Measurements from ENCODE around the gene EYS.
A peak's percentile ranks its signal among the peaks of the same experiment; 100 is the strongest.

EYS gene

DNA sequence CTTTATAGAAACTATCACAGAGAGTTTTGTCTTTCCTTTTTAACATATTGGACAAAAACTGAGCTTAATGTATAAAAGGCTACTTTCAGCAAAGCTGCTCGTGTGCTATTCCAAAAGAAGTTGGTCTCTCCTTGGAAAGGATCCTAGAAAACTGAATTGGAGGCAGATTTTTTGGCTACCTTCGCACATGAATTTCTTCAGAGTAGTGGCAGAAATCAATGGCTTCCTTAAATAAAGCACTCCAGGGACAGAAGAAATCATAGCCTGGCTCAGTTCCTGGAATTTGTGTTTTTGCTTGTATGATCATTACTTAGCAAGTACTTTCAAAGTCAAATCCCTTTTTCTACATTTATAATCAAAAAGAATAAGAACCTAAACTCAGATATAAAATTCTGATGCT lies 1291.1 kb downstream of the EYS start:
- no peak for DNase-seq

DNA sequence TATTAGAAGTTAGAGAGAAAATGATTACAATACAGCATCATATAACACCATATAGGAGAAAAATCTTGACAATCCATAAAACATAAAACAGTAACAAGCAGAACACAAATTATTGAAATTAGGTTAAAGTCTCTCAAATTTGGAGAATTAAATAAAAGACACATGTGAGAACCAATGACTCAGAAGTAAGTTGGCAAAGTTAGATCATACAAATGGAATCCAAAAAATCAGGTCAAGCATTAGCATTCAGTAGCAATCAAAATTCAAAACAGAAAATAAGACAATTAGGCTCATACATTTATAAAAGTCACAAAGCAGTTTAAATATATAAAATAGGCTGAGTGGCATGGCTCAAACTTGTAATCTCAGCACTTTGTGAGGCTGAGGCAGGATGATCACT lies 1295.8 kb downstream of the EYS start:
- DNase-seq, result no peak

DNA sequence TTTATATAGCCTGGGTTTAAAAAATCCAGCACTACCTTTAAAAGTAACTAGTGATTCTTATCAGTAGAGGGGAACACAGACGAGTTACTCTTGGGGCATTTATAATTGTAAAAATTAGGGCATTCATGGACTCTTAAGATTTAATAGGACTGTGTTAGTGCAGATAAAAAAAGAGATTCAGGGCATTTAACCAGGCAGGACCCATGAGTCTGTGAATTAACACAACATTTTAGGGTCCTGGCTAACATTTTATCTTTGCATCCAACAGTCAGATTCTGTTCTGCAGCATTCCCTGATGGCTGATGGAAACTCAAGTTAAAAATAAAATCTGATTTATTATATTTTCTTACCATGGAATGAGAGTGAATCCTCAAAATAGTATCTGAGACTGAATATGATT lies 1297.1 kb downstream of the EYS start:
- DNase-seq, result no peak

DNA sequence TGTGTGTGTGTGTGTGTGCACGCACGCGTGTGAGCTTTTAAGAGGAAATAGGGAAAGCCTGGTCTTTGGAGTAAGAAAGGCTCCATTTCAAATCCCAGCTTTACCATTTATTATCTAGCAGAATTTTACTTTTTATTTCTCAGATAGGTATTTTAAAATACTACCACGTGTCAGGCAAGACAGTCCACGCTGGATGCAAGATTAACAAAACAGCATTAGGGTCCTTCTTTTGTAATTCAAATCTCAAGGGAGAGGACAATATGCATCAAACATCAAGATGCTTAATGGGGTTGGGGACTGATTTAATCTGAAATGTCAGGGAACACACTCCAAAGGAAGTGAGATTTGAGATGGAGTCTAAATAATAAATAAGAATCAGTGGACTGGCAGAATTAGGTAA lies 1302.6 kb downstream of the EYS start:
- DNase-seq, result no peak

DNA sequence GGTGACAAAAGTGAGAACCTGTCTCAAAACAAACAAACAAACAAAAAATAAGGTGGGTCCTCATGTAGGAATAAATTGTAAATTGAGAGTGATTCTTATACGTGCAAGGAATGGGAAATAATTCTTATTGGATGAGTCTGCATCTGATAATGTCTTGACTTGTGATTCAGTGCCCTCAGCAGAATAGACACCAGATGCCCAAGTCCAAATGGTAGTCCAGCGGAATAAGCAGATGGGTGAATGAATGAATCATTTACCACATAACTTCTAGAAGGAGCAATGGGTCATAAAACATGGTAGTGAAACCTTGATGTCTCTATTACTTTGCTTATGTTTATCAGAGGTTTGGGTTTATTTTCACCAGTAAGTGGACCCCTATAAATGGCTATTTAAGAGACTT lies 1323.7 kb downstream of the EYS start:
- no peak for DNase-seq

DNA sequence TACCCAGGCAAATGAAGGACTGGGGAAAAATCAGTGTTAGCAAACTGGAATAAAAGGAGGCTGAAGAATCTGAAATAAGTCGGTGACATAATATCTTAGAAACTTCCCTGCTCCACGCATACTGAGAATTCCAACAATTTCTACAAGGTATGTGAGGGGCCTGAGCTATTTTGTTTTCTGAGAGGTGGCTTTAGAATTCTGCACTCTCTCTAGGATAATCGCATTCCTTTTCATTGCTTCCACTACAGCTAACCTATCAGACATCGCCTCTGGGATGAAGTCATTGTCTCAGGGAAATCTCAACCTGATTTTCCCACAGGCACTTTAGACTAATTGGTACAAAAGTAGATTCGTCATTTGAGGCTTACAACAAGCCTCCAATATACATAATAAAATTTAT lies 1330.6 kb downstream of the EYS start:
- no peak for DNase-seq

DNA sequence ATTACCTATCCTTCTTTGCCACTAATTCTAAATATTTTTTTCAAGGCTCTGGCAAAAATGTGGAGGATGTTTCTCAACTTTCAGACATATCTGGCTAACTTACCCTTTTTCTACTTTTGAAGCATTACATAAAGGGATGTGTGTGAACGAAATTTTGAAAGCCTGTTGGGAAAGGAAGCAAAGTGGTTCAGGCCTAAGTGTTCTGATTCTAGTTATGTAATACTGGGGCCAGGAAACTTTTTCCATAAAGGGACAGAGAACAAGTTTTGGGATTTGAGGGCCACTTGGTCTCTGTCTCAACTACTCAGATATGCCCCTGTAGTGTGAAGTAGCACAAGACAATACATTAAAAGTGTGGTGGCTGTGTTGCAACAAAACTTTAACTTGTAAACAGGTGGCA lies 1349.6 kb downstream of the EYS start:
- no peak for DNase-seq

DNA sequence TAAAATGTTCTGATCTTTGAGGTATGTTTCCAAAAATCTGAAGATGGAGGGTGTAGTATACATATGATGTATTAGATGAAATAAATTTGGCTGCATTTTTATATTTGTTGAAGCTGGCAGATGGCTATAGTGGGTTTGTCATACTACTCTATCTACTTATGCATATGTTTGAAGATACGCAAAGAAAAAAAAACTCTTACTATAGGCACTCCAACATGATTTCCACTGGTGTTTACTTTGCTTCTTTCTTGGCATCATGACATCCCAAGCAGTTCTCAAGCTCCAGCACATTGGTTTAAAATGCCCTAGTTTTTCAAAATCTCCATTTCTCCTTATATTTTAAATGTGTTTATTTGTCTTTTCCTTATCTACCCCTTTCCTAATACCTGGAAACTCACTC lies 1359.6 kb downstream of the EYS start:
- DNase-seq, result no peak

DNA sequence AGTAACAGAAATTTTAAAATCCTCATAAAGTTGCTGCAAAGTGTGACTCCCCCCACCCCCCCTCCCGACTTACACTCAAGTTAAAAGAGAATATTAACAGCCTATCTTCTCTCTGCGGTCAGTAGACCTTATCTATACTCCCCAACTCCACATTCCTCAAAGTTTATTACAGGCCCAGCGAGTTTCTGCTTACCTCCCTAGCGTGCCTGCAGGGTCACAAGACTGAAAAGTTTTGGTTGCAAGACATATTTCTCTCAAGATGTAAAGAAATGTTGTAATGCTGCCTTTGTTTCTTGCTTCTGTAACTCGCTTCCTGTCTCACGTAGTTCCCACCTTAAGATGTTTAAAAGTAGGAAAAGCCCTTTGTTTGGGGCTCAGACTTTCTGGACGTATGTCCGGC lies 1371.8 kb downstream of the EYS start:
- no peak for DNase-seq

DNA sequence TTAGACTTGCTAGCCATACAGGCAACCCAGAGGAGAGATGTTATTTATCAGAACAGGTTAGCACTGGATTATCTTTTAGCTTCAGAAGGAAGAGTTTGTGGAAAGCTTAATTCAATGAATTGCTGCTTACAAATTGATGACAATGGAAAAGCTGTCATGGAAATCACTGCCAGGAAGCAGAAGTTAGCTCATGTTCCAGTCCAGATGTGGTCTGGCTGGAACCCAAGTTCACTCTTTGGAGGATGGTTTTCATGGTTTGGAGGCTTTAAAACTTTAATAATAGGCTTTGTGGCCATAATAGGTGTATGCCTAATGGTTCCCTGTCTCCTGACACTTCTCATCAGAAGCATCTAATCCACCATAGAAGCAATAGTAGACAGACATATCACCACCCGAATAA lies 1372.4 kb downstream of the EYS start:
- DNase-seq, result no peak

DNA sequence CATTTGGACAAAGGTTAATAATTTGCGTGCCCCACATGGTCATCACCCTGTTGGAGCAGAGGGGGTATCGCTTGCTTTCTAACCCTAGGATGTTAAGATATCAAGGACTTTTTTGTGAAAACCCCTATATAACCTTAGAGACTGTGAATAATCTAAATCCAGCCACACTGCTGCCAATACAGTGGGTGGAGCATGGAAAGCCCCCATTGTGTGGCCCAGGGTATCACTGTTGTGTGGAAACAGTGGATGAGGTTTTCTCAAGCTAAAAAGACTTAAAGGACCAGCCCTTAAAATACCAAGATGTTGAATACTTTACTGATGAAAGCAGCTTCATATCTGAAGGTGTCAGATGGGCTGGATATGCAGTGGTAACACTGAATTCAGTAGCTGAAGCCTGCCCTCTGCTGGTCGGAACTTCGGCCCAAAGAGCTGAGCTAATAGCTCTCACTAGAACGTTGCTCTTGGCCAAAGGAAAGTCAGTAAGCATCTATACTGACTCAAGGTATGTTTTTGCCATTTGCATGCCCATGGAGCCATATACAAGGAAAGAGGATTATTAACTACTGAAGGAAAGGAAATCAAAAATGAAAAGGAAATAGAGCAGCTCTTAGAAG lies 1376.2 kb downstream of the EYS start:
- peak; percentile 58 for DNase-seq

DNA sequence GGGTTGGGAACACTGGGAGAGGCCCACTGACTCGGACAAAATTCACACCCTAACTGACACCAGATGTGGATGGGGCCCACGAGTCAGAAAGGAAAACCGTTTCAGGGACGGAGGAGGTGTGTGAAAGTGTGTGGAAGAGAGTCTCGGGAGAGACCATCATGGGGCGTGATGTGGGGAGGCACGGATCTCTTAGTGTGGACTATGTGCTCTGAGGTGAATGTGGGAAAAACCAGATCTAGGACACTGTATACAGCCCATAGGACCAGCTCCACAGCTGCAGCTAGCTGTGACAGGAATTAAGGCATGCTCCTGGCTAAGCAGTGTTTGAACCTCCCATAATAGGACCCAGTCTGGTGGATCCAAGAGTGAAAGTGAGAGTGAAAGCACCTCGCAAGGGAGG lies 1380.1 kb downstream of the EYS start:
- DNase-seq, result no peak

DNA sequence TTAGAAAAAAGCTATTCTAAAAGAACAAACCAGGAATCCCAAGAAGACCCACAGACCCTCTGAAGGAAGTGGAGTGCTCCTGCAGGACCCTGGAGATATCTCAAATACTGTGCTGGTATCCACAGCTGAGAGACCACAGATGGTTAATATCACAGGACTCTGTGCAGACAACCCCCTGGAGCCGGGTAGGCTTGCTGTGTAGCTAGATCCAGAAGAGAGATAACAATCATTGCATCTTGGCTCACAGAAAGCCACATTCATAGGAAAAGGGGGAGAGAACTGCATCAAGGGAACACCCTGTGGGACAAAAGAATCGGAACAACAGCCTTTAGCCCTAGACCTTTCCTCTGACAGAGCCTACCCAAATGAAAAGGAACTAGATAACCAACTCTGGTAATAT lies 1381.9 kb downstream of the EYS start:
- DNase-seq, result no peak

DNA sequence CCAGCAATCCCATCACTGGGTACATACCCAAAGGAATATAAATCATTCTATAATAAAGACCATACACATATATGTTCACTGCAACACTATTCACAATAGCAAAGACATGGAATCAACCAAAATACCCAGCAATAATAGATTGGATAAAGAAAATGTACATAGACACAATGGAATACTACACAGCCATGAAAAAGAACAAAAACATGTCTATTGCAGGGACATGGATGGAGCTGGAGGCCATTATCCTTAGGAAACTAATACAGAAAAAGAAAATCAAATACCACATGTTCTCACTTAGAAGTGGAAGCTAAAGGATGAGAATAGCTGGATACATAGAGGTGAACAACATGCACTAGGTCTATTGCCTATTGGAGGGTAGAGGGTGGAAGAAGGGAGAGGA lies 1396.8 kb downstream of the EYS start:
- no peak for DNase-seq

DNA sequence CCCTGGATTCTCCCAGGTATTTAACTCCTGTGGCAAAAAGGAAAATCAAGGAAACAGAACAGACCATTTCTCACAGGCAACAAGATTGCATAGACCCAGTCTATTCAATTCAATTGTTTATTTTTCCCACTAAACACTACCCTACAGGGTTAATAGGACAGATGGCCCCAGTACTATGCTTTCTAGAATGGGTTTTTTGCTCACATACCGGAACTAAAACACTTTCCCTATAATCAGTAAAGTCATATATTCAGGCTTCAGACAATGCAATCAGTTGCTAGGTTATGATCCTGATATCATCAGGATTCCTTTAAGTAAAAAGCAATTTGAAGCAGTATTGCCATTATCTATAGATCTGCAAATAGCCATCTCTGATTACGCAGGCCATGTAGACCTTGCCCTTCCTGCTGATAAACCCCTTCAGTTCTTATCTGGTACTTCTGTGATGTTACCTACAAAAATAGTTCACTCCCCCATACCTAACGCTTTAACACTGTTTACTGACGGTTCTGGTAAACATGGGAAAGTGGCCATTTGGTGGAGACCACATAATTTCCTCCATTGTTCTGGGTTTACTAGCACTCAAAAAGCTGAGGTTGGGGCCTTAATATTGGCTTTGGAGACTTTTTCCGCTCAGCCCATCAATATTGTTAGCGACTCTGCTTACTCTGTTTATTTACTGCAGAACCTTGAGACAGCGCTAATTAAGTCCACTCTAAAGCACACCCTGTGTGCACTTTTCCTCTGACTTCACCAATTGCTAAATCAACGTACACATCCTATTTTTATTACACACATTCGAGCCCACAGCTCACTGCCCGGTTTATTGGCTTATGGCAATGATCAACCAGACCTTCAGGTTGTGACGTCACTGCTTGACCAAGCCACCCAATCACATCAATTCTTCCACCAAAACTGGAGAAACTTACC lies 1405.5 kb downstream of the EYS start:
- DNase-seq, result peak; percentile 99

DNA sequence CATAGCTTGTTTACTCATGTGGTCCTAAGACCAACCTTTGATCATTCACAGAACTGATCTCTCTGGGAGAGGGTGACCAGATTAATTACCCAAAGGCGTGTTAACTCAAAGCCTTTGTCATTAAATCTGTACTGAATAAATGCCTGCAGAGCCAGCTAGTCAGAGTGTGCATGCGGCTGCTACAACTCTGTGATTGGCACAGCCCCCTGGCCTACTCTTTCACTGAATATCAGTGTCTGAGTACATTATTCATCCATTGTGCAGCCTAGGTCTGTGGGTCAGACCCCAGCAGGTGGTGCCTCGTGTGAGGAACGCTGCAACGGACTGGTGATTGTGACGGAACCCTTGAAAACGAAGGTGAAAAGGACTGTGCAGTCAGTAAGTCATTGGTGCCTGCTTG lies 1407.8 kb downstream of the EYS start:
- DNase-seq, result no peak

DNA sequence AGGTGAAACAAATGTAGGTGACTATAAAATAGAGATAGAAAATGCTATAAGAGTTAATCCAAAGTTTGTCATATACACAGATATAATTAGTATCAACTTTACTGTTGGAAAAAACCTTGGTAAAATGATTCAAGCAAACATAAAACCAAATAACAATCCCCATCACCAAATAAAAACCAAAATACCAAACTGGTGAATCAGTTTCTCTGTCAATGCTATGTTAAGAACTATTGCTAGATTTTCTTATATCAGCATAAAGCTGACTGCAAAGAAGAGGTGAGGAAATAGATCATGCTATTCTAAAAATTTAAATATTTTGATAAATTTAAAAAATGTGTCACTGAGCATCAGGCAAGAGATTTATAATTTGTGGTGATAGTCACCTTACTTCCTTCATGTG lies 1413.0 kb downstream of the EYS start:
- no peak for DNase-seq

DNA sequence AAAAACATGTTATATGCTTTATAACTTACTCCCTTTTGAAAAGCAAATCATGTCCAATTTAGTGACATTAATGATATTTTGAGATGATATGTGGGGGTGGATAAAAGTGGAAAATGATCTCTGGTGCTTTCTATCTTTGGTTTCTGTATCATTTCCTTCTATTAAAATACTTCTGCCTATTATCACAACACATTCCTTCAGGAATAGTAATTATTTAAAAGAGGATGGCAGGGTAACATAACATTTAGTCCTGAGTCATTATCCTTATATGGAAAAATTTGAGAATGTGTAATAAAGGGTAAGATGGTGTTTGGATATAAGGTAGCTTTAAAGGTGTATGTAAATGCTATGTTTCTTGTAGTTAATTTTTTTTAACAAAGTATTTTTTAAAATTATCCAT lies 1413.7 kb downstream of the EYS start:
- no peak for DNase-seq

DNA sequence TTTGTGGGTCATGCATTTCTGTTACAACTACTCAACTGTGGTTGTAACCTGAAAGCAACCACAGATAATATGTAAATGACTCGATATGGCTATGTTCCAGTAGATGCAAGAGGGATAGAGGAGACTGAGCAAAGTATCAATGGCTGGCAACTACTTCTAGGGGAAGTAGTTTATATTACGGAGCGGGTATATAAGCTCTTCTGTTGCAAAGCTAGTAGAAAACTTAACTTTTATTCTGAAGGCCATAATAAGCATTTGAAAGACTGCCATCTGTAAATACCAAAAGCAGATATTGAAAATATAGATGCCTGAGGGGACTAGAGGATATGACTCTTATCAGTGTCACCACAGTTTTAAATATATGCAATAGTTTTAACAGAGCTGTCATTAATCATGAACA lies 1416.2 kb downstream of the EYS start:
- DNase-seq, result no peak

DNA sequence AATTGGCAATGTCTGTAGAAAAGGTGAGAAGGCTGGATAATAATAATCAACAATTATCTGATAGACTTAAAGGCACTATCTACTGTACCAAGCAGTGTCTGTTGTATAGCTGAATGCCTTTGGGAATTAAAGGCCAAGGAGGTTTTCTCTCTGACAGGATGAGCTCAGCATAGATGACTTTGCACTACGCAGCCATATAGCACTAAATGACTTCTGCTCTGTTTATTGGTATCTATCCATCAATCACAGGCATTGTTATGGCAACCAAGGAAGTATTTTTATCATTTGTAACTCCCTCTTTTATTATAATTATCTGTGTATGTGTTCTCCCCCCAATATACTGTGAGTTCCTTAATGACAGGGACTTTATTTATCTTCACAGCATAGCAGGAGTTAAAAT lies 1417.1 kb downstream of the EYS start:
- no peak for DNase-seq

DNA sequence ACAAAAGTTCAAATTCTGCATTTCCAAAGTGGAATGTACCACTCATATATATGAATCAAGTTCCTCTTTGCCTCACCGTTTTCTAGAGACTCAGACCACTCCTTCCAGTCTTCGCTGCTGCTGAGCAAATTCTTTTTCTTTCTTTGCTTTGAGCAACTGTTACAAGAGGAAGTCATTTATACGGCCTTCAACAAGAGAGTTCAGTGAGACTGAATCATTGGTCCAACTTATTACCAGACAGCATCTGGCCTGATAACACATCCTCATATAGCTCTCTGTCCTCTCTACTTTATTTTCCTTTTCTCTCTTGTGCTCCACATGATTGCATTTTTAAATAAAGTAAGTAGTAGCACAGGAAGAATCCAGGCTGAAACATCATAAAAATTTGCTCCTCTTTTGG lies 1418.7 kb downstream of the EYS start:
- DNase-seq, result no peak

DNA sequence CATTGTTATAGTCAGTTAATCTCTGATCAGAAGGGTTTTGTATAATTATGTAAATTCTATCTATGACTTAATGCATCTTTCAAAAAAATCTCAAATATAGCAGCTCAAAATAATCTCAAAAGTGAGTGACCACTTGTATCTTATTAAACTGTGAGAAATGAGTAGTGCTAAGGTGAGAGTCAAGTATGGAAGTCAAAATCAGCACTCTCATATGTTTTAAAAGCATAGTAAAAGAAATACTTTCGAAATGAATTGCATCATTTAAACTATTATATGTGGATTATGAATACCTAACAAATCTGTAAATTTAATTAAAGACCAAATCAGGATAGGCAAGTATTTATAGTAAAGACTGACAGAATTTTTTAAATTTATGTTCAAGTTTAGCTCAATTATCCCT lies 1425.9 kb downstream of the EYS start:
- DNase-seq, result no peak

DNA sequence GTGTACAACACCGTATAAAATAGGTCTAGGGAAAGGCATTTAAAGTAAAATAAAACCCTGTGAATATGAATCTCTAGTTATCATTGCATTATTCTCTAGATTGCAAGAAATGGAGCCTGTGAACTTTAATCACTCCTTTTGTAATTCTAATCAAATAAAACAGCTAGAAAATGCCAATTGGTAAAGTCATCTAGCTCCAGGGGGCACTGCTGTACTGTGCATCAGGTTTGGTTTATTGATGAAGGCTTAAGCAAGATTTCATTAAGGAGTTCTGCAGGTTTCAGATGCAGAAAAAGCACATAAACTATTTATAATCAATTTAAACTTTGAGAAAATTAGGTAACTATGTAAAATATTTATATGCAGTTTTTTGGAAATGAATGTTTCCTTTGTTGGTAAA lies 1426.5 kb downstream of the EYS start:
- peak; percentile 59 for DNase-seq

DNA sequence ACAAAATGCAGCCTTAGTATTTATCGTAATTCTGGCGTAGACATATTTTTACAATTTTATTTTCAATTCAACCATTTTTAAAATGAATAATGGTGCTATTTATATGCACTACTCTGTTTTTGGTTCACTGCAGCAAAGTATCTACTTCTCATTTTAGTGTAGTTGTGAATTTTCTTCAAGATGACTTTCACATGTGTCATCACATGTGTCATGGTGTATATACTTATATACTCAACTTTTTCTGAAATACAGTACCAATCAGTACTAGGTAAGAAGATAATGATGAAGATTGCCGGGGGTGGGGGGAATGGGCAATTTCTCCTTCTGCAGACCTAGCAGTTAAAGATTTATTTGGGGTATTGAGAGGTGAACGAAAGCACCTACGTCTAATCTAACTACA lies 1436.9 kb downstream of the EYS start:
- DNase-seq, result no peak

DNA sequence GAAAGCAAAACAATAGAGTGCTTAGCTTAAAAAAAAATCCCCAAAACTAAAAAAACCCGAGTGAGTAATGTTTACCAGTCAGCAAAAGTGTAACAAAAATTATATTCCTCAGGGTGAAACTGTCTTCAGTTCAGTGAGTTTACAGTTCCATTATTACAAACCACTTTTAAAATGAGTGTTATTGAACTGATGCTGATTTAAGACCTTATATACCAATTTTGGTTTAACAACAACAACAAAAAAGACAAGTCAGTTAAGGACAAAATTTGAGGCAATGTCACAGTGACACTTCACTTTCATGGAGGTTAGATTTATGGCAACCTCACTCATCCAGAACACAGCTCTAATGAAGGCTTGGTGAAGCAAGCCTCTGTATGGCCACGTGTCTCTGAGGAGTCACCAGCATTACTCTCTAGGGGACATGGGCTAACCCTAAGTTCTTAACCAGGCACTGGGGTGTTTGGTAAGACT lies 1440.6 kb downstream of the EYS start:
- no peak for DNase-seq

Measured in NCI-H748 treated with DMSO at 0.1 percent for 48 hours (cell line).